Posterior cingulate gyrus (tissue), 11 donors: ENCODE results near the gene SARS2.
A peak's percentile ranks its signal among the peaks of the same experiment; 100 is the strongest.

Experiments used
- DNase-seq, 10 donors: peaks; one replicate each; pipeline versions ENCODE4 v3.0.0 to v3.0.0-alpha.2; 2020 to 2021; ENCODE audit warnings: mixed read lengths in 3 of 10
- intact Hi-C: fragments of 100-400 bp; cut with DNase I; formaldehyde crosslinking; loops from one replicate; pipeline ENCODE4 v1.15.1; 2023

Gene SARS2, protein sequence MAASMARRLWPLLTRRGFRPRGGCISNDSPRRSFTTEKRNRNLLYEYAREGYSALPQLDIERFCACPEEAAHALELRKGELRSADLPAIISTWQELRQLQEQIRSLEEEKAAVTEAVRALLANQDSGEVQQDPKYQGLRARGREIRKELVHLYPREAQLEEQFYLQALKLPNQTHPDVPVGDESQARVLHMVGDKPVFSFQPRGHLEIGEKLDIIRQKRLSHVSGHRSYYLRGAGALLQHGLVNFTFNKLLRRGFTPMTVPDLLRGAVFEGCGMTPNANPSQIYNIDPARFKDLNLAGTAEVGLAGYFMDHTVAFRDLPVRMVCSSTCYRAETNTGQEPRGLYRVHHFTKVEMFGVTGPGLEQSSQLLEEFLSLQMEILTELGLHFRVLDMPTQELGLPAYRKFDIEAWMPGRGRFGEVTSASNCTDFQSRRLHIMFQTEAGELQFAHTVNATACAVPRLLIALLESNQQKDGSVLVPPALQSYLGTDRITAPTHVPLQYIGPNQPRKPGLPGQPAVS

DNA sequence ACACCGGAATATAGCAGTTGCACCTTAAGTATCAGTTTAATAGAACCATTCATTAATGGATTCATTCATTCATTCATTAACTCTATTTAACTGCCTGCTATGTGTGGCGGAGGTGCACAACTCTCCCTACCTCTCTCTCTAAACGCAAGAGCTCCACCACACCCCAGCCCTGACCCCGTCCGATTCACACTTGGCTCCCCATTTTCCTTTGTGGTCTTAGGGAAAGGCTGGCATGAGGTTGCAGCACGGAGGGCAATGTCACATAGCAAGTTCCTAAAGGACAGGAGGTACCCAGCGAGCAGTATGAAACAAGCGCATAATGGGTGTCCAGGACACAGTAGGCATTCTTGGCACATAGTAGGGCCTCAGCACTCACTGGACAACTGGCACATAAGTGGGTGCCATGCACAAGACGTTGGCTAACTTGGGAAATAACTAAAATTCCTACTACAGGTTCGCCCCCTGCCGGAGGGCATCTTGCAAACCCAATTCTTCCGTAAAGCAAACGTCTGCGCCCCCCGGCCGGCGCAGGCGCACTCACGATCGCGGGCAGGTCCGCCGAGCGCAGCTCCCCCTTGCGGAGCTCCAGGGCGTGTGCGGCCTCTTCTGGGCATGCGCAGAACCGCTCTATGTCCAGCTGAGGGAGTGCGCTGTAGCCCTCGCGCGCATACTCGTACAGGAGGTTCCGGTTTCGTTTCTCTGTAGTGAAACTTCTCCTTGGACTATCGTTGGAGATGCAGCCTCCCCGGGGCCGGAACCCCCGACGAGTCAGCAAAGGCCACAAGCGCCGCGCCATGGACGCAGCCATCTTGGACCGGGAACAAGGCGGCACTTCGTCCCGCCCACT lies at the start of gene SARS2:
Gene SARS2 (minus strand): TSS at position 835 of the 847 bp plus-strand sequence. CDS start 27 bp downstream, at position 808.
- intact Hi-C loops = loop anchor here (1.0 to 10.0 kb wide), 5 partner anchors 31 to 525 kb away; partner anchors contain the start of genes FAM98C, HNRNPL, NFKBIB and SIRT2

DNA sequence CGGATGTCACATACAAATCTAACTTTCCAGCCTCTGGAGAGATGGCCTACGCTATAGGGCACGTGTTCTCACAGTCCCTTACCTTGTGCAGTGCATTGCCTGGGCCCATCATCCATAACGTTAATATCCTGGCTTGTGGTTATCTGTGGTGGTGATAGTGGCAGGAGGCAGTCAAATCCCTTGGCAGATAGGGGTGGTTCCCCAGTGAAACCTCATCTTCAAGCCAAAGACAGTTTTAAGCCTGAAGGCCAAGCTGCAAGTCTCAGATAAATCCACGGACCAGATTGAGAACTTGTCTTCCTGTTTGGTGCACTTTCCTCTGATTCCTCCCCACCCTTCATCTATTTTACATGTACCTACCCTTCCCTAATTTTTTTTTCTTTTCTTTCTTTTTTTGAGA lies 49.2 kb upstream of the SARS2 start:
- intact Hi-C loops = loop anchor here (10.0 kb wide), 1 partner anchor 55 kb away; the partner anchor contains the start of gene FBXO27
- DNase-seq = no peak

More for the DNA sequence above, at the start of gene SARS2:
- peak; percentile 82 to 99 (median 88) for DNase-seq

DNA sequence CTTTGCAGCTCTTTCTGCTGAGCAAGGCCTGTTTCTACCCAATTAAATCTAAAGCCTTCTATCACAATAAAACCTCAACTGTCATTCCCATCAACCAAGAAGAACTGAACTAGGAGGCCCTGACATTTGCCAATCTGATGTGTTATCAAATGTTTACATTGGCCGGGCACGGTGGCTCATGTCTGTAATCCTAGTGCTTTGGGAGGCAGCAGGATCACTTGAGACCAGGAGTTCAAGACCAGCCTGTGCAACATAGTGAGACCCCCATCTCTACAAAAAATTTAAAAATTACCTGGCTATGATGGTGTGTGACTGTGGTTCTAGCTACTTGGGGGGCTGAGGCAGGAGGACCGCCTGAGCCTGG lies 47.7 kb upstream of the SARS2 start:
- DNase-seq = no peak
- intact Hi-C loops = loop anchor here (10.0 kb wide), 1 partner anchor 56 kb away; the partner anchor contains the start of gene FBXO27

DNA sequence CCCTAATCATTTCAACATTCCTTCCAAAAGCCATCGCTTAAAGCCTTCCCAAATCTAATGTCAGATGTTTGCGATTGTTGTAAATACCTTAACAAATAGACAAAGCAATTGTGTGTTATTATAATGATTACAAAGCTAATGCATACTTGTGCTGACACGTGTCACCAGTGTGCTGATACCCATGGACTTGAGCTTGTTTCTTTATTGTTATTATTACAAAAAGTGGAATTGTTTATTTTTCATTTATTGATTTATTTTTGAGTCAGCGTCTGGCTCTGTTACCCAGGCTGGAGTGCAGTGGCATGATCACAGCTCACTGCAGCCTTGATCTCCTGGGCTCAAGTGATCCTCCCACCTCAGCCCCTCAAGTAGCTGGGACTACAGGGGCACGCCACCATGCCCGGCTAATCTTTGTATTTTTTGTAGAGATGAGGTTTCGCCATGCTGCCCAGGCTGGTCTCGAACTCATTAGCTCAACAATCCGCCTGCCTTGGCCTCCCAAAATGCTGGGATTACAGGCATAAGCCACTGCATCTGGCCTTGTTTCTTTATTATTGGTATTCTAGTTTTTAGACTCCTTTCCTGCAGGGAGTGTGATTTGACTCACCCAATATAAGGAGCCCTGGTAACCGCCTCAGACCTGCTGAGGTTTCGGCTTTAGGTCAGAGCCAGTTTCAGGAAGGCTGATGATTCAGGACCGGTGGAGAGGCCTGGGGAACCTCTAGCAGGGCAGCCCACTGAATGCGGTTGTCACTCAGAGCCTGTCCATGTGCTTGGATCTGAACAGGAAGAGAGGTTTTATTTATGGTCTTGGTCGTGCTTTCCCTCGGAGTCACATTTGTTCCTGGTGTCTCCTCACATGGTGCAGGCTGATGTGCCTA lies 47.1 kb upstream of the SARS2 start:
- peak in 1 of 10 donors; percentile 20 for DNase-seq
- intact Hi-C loops = loop anchor here (10.0 kb wide), 1 partner anchor 57 kb away; the partner anchor contains the start of gene FBXO27

DNA sequence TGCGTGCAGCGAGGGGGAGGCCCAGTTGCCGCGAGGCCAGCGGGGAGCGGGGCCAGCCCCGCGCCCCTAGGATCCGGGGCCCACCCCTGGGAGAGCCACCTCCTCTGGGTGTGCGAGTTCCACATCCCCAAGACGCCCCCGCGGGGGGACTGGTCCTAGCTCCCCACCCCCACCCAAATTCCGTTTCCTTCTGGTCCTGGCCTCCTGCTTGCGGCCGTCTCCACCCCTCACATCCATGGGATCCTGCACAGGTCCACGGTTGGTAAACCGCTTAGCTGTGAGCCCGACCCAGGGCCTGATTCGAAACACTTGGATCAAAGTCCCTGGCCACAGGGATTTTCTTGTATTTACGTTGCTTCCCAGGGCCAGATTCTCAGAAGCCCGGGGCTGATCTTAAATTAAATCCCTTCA lies 45.3 kb upstream of the SARS2 start:
- intact Hi-C loops = loop anchor here (10.0 kb wide), 1 partner anchor 59 kb away; the partner anchor contains the start of gene FBXO27
- peak in 3 of 10 donors; percentile 8 to 75 (median 10) for DNase-seq

DNA sequence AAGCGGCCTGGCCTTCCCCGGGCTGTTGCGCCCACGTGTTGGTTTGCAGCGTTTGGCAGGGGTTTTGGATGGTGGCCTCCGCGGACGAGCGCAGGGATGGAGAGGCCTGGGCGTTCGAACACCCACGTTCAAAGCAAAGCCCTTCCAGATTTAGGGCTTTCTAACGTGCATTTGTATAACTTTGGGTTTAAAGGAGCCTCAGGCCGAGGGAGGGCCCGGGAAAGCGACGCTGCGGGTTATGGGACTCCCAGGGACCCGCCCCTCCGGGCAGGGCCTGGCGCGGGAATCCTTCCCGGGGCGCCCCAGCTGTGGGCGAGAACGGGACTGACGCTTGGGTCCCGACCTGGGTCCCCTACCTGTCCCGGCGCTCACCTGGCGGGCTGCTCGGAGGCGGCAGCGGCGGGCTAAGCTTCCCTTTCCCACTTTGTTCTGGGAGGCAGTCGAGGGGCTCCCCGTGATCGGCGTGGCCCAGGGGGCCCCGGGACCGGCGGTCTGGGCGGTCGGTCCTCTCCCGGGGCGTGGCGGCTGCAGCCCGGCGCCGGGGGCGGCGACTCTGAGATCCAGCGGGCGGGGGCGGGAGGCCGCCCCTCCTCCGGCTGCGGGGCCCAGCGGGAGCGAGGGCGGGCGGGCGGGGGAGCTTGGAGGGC lies 44.8 kb upstream of the SARS2 start, which contains the start of gene FBXO17:
Gene FBXO17 (minus strand): TSS at position 529 of the 647 bp plus-strand sequence. CDS start 25,423 bp downstream, outside the sequence.
- intact Hi-C loops = loop anchor here (10.0 kb wide), 1 partner anchor 59 kb away; the partner anchor contains the start of gene FBXO27
- DNase-seq = peak; percentile 21 to 94 (median 62)

DNA sequence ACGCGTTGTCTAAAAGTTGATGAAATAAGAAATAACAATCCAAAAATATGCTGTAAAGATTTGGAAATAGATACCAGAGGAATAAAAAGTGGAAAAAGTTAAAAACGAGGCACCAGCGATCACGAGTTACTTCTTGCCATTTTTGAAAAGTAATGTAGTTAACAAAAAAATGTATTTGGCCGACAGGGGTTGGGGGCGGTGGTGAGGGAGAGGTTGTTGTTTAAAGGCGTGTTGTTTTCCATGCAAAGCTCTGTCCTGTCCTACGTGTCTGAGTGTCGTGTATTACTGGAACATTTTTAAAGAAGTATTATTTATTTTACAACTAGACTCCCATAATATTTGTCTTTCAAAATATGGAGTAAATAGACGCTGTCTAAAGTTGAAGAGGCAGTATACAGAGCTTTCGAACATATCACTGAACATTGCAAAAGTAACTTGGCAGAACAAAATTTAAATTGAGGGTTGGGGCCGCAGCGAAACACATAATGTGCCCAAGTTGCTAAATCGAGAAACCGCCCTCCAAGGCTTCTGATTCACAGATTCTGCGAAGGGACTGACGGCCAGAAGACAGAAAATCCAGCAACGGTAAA lies 44.2 kb upstream of the SARS2 start:
- no peak for DNase-seq
- intact Hi-C loops = loop anchor here (10.0 kb wide), 1 partner anchor 60 kb away; the partner anchor contains the start of gene FBXO27

DNA sequence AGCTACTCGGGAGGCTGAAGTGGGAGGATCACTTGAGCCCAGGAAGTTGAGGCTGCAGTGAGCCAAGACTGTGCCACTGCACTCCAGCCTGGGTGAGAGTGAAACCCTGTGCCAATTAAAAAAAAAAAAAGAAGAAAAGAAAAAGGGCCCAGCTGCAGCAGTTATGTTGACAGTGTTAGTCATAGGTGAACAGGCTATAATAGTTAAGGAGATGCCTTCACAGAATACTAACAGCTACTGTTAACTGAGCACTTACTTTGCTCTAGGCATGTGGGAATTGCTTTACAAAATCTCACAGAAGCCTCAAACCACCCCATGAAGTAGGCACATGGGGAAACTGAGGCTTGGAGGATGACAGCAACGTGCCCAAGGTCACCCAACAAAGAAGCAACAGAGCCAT lies 41.1 kb upstream of the SARS2 start:
- intact Hi-C loops = loop anchor here (10.0 kb wide), 1 partner anchor 63 kb away; the partner anchor contains the start of gene FBXO27

DNA sequence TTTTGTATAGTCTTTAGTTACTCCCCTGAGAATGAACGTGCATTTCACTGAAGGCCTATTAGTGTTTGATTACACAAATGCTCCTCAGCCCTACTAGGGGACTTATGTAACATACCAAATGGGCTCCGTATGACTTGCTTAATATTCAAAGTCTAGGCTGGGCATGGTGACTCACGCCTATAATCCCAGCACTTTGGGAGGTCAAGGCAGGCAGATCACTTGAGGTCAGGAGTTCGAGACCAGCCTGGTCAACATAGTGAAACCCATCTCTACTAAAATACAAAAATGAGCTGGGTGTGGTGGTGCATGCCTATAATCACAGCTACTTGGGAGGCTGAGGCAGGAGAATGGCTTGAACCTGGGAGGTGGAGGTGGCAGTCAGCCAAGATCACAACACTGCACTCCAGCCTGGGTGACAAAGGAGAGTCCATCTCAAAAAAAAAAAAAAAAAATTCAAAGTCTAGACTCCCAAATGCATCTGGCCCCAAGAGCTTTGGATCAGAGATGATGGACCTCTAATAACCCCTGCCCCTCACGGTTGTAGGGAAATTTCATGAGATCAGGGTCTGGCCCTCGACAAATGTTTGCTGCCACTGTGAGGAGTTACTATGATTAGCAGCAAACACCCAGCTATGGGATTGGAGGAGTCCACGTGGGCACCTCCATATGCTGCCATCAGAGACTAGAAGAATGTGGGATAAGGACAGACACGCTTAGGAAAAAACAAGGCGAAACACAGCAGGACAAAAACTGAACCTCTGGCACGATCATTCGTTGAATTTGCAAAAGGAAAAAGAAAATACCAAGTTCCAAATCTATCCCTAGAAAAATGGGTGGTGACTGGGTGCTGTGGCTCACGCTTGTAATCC lies 40.3 kb upstream of the SARS2 start:
- intact Hi-C loops = loop anchor here (10.0 kb wide), 1 partner anchor 64 kb away; the partner anchor contains the start of gene FBXO27
- DNase-seq = peak in 5 of 10 donors; percentile 25 to 88 (median 58)

More for the DNA sequence above, 41.1 kb upstream of the SARS2 start:
- no peak for DNase-seq

DNA sequence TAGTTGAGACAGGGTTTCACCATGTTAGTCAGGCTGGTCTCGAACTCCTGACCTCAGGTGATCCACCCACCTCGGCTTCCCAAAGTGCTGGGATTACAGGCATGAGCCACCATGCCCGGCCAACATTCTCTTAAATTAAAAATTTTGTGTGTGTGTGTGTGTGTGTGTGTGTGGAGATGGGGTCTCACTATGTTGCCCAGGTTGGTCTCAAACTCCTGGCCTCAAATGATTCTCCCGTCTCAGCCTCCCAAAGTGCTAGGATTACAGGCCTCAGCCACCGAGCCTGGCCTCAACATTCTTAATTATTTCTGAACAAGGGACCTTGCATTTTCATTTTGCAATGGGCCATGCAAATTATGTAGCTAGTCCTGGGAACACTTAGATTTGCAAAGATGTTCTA lies 35.6 kb upstream of the SARS2 start:
- intact Hi-C loops = loop anchor here (10.0 kb wide), 1 partner anchor 219 kb away; no protein-coding TSS in a partner anchor

DNA sequence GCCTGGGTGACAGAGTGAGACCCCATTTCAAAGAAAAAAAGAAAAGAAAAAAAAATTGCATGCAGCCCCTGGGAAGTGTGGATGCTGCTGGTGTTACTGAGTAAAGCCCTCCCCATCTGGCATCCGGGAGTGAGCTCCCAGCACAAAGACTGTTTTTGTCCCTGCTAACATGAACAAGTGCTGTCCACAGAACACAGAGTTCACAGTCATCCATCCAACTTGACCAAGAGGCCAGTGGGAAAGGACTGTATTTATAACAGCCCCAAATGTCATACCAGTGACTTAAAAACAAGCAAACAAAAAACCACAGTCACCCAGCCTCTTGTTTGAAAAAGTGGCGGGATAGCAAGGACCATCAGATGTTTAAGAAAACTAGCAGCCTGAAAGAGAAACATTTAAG lies 34.2 kb upstream of the SARS2 start:
- DNase-seq = peak in 1 of 10 donors; percentile 19
- intact Hi-C loops = loop anchor here (10.0 kb wide), 1 partner anchor 220 kb away; no protein-coding TSS in a partner anchor

More for the DNA sequence above, 35.6 kb upstream of the SARS2 start:
- peak in 1 of 10 donors; percentile 28 for DNase-seq

DNA sequence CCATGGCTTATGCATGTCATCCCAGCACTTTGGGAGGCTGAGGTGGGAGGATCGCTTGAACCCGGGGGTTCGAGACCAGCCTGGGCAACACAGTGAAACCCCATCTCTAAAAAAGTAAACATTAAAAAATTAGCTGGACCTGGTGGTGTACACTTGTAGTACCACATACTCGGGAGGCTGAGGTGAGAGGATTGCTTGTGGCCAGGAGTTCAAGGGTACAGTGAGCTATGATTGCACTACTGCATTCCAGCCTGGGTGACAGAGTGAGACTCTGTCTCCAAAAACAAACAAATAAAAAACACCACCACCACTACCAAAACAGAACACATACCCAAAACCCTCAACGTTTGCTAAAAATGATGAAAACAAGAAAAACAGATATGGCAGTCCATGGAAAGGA lies 29.1 kb upstream of the SARS2 start:
- intact Hi-C loops = loop anchor here (10.0 kb wide), 1 partner anchor 225 kb away; no protein-coding TSS in a partner anchor

DNA sequence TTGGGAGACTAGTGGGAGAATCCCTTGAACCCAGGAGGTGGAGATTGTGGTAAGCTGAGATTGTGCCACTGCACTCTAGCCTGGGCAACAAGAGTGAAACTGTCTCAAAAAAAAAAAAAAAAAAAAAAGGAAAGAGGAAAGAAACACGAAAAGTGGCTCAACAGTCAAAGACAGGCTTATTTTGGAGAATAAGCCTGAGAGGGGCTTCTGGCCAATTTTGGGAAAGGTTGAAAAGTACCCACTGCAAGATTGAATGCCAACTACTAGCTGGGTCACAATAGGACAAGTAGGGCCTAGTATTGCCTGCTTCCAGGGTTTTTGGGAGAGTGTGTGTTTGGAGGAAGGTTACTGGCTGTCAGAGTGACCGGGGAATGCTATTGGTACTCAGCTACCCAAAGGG lies 27.7 kb upstream of the SARS2 start:
- intact Hi-C loops = no loop called here

More for the DNA sequence above, 29.1 kb upstream of the SARS2 start:
- DNase-seq = peak in 2 of 10 donors; percentile 28 to 36

DNA sequence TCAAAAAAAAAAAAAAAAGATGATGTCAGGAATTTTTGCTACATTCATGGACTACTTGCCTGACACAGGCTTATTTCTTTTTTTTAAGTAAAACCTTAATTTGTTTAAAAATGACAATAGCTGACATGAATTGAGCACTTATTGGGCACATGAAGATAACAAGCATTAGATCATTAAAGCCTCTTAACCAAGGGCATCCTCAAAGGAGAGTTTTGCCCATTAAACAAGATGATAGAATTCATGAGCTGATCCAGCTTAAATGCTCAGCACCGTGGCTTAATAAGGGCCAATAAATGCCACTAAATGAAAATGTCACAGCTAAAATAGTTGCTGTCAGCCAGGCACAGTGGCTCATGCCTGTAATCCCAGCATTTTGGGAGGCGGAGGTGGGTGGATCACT lies 25.7 kb upstream of the SARS2 start:
- DNase-seq = no peak
- intact Hi-C loops = no loop called here

More for the DNA sequence above, 27.7 kb upstream of the SARS2 start:
- DNase-seq = peak in 1 of 10 donors; percentile 8

DNA sequence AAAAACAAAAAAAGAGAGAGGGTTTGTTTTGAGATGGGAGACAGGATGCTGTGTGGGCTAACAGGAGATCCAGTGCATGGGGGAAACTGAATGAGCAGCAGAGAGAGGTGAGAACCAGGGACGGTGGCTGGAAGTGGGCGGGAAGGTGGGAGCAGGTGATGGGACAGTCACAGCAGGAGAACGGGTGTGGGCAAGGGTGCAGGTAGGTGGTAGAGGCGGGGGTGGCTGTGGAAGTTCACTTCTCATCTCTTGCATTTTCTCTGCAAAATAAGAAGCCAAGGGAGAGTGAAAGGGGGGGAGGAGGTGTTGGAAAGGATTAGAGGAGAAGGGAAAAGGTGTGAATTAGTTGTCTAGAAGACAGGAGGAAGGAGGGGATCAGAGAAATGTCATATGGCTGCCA lies 23.1 kb upstream of the SARS2 start:
- intact Hi-C loops = no loop called here
- DNase-seq = peak in 2 of 10 donors; percentile 40 to 83

DNA sequence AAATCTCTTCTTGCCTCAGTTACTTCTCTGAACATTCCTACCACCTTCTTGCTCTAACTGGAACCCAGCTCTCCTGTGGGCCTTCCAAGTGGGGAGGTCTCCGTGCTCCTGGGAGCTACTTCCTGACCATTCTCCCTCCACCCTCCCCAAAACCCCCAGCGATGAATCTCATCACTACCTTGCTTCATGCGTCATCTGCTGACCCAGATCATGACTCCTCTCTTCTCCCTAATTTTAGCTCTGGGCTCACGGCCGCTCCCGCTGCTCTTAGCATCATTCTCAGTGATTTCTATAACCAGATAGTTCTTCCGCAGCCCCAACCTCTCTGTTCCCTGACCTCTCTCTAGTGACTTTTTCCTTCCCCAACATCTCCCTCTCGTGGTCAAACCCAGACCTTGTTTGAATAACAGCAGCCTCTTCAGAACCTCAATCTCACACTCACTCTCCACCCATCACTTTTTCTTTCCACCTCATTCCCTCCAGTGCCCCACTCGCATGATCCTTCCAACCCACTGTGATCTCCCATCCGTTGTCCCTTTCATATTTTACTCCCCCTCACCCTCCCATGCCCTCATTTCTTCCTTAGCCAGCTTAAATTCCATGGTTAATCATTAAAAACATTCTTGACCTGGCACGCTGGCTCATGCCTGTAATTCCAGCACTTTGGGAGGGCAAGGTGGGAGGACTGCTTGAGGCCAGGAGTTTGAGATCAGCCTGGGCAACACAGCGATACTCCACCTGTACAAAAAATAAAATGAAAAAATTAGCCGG lies 22.0 kb upstream of the SARS2 start:
- DNase-seq = peak in 4 of 10 donors; percentile 19 to 61 (median 31)
- intact Hi-C loops = no loop called here
